ENCODE results near the gene CFAP54.

- TF ChIP-seq PRDM15 (CRISPR knock-in tag; IDR thresholded peaks at IDR 0.05) (no peak), ELF4 (CRISPR knock-in tag; IDR thresholded peaks at IDR 0.05; ENCODE audit: low read depth) (no peak), IRF2 (CRISPR knock-in tag; IDR thresholded peaks at IDR 0.05; ENCODE audit: borderline replicate concordance, low read depth) (no peak), ESRRA (CRISPR knock-in tag; IDR thresholded peaks at IDR 0.05; ENCODE audit: borderline replicate concordance) (no peak), STAT6 (CRISPR knock-in tag; conservative IDR thresholded peaks at IDR 0.05; ENCODE audit: low read depth) (no peak), ETV6 (CRISPR knock-in tag; IDR thresholded peaks at IDR 0.05) (no peak)
- TF ChIP-seq, protein P1, sequence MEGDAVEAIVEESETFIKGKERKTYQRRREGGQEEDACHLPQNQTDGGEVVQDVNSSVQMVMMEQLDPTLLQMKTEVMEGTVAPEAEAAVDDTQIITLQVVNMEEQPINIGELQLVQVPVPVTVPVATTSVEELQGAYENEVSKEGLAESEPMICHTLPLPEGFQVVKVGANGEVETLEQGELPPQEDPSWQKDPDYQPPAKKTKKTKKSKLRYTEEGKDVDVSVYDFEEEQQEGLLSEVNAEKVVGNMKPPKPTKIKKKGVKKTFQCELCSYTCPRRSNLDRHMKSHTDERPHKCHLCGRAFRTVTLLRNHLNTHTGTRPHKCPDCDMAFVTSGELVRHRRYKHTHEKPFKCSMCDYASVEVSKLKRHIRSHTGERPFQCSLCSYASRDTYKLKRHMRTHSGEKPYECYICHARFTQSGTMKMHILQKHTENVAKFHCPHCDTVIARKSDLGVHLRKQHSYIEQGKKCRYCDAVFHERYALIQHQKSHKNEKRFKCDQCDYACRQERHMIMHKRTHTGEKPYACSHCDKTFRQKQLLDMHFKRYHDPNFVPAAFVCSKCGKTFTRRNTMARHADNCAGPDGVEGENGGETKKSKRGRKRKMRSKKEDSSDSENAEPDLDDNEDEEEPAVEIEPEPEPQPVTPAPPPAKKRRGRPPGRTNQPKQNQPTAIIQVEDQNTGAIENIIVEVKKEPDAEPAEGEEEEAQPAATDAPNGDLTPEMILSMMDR (IDR thresholded peaks at IDR 0.05) = no peak
Observed at GRCh38 chr12:96912943-96913342, 423.6 kb downstream of the CFAP54 start.
